ENCODE data around the gene DMBX1.

Gene DMBX1

DNA sequence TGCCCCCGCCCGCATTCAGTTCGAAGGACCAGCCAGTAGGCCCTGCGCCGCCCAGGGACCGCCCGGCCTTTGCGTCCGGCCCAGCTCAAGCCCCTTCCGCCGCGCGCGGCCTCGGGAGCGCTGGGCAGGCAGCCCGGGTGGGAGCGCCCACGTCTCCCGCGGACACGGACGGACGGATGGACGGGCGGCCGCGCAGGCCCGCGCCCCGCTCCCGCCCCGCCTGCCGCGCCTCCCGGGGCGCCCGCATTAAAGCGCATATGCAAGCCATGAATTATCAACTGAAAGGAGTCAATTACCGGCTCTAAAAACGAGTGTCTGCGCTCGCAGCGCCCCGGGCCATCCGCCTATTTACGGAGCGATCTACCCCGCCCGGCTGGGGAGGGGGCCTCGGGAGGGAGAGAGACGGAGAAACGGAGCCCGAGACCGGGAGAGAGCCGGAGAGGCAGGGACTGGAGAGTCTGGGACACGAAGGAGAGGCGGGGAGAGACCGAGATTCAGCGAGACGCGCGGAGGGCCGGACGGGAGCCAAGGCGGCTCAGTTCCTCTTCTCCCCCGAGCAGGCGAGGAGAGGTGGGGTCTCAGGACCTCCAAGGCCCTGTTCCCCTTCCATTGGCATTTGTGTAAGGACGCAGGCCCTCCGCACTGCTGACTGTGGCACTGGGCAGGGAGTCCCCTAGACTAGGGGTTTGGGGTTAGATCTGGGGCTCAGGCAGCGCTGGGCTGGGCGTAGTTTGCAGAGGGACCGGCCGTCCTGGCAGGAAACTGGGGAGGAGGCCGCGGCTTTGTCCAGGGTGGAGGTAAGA is 41.3 kb upstream of the DMBX1 start:
- TF ChIP-seq, protein P1, sequence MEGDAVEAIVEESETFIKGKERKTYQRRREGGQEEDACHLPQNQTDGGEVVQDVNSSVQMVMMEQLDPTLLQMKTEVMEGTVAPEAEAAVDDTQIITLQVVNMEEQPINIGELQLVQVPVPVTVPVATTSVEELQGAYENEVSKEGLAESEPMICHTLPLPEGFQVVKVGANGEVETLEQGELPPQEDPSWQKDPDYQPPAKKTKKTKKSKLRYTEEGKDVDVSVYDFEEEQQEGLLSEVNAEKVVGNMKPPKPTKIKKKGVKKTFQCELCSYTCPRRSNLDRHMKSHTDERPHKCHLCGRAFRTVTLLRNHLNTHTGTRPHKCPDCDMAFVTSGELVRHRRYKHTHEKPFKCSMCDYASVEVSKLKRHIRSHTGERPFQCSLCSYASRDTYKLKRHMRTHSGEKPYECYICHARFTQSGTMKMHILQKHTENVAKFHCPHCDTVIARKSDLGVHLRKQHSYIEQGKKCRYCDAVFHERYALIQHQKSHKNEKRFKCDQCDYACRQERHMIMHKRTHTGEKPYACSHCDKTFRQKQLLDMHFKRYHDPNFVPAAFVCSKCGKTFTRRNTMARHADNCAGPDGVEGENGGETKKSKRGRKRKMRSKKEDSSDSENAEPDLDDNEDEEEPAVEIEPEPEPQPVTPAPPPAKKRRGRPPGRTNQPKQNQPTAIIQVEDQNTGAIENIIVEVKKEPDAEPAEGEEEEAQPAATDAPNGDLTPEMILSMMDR (IDR thresholded peaks at IDR 0.05): no peak

DNA sequence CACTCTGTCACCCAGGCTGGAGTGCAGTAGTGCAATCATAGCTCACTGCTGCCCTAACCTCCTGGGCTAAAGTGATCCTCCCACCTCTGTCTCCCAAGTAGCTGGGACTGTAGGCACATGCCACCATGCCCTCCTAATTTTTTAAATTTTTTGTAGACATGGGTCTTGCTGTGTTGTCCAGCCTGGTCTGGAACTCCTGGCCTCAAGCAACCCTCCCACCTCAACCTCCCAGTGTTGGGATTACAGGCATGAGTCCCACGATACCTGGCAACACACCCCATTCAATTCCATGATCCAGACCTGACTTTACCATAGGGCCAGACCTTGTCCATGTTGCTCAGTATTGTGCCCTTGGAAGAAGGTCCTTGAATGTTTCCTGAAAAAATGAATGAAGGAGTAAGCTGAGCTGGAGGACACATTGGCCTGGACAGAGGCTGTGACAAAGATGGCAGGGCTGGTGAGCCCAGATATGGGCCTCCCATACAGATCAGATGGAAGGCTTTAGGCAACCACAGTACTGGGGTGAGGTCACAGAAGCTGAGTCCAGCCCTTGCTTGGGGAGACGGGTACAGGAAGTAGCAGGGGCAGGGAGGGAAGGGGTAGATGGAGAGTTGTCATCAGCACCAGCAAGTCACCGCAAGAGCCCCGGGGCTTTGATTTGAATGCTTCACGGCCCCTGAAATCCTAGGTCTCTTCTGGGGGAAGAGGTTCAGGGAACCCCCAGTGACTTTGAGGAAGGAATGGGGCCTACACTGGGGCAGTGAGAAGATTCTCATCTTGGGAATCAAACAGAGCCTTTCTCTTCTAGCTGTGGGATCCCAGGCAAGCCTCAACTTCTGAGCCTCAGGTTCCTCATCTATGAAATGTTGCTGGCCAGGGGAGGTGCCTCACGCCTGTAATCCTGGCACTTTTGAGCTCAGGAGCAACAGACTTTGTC is 40.1 kb upstream of the DMBX1 start:
- TF ChIP-seq, protein P1 (IDR thresholded peaks at IDR 0.05): no peak

DNA sequence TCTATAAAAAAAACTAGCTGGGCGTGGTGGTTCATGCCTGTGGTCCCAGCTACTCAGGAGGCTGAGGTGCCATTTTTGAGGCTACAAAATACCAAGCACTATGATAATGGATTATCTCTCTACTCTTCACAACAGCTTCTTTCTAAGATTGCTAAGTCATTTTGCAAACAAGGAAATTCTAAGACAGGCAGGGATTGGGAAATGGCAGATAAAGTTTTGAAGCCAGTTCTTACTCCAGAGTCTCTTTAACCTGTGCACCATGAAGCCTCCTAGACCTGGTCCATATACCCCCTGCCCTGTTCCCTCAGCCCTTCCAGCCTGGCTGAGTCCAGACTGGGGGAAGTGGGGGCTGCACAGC is 39.5 kb upstream of the DMBX1 start:
- TF ChIP-seq, protein P1 (IDR thresholded peaks at IDR 0.05): no peak

DNA sequence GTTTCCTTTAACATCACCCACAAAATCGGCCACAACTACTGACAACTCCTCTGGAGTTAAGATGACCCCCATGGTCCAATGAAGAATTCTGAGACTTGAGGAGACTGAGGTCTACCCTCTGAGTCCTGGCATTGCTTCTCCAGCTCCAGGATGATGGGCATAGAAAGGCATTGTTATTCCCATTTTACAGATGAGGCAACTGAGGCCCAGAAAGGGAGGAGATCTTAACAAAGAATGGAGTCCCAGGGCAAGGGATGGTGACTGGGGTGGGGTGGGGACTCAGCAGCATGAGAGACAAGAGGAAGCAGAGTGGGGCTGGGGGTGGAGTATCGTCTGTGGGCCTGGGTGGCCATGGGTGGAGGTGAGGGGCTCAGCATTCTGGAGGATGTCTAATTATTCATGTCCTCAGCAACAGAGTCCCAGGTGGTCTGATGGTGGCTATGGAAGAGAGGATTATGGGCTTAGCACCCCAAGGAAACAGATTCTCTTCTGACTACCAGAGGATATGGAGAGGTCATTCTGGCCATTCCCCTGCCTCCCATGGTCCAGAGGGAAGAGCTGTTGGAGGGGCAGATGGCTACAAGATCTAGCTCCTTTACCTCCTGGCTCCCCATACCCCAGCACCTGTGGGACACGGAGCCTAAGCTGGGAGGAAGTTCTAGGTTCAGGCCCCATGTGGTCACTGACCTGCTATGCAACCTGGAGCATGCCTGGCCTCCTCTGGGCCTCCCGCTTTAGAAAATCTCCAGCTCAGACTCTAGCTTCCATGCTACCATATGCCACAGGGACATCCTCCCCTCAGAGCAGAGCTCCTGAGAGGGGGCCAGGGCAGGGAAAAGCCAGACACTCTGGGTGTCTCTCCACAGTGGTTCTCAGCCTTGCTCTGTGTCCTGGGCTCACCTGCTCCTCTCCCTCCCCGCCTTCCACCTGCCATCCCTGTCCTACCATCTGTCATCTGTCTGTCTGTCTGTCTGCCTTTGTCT is 37.4 kb upstream of the DMBX1 start:
- TF ChIP-seq, protein P1 (IDR thresholded peaks at IDR 0.05): no peak

DNA sequence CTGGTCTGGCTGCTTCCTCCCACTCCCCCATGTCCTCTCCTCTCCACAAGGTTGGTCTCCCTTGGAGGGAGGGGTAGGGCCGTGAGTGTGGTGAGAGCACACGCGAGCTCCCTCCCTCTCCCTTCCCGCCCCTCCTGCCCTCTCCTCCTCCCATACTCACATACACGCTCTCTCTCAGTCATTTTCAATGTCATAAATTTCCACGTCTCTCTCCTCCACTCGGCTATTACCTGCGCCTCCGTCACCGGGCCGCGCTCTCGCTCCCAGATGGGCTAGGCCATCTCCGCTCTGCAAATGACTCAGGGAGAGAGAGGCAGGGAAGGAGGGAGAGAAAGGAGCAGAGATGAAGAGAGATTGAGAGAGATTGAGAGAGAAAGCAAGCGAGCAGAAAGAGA is 36.7 kb upstream of the DMBX1 start:
- TF ChIP-seq, protein P1 (IDR thresholded peaks at IDR 0.05): no peak

DNA sequence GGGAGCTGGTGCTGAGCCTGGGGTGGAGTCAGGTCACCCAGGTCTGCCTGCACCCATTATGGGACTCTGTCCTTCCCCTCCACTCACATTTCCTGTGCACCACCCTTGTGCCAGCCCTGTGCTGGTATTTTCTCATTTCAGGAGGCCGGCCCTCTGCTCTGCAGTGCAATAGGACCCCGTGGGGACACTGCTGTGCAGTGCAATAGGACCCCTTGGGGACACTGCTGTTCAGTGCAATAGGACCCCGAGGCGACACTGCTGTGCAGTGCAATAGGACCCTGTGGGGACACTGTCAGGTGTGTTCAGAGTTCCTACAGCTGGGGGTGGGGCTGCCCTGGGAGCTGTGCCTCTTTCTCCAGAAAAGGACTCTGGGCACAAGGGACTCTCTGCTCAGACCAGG is 36.2 kb upstream of the DMBX1 start:
- TF ChIP-seq, protein P1 (IDR thresholded peaks at IDR 0.05): no peak

DNA sequence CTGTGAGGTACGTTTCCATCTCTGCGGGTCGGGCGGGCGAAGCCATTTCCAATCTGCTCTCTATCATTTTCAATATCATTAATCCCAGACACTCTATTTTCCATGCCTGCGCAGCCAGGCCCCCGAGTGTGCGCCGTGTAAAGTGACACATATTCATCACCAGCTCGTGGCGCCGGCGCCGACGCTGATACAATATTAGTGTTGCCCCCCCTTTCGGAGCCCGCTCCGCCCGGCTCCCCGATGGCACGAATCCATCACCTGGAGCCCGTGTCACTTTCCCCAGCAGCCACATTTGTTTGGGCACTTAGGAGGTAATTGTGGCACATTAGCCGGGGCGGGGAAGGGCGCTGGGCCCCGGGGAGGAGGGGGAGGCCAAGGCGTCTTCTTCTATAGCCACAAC is 33.7 kb upstream of the DMBX1 start:
- TF ChIP-seq, protein P1 (IDR thresholded peaks at IDR 0.05): no peak
